Stimulated activated CD8-positive, alpha-beta memory T cell treated with anti-CD3 and anti-CD28 coated beads, Interleukin-12 subunit alpha, Interleukin-12 subunit beta, amount 100 ng/mL, for 24 hours (primary cell): ENCODE data around the gene INSRR.

ENCODE experiments used
- DNase-seq: peaks from one replicate; pipeline ENCODE4 v3.0.0-alpha.2; 2020; ENCODE audit errors: extremely low read depth

The INSRR gene

DNA sequence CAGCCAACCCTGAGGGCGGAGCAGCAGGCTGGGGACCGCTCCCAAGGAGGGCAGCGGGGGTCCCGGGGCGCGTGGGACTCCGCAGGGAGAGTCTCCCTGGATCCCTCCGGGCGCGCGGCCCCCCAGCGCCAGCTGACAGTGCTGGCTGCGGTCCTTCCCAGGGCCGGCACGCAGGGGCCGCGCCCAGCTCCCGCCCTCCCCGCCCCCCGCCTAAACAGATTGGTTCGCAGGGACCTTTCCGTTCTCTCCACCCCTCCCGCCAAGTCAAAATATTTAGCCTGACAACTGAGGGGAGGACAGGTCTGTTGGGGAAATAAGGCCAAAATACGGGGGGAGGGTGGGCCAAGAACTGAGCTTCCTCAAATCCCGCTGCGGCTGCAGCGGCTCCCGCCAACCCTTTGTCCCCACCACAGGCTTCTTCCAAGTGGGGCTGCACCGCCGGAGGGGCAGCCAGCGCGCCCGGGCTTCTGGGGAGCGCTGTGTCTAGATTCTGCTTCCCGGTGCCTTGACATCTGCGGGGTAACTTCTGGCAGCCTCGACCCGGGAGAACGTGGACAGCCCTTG lies at the start of gene INSRR:
INSRR (minus strand) TSS at position 159 of the 564 bp plus-strand sequence. CDS start 496 bp downstream, outside the sequence.
- no peak for DNase-seq

DNA sequence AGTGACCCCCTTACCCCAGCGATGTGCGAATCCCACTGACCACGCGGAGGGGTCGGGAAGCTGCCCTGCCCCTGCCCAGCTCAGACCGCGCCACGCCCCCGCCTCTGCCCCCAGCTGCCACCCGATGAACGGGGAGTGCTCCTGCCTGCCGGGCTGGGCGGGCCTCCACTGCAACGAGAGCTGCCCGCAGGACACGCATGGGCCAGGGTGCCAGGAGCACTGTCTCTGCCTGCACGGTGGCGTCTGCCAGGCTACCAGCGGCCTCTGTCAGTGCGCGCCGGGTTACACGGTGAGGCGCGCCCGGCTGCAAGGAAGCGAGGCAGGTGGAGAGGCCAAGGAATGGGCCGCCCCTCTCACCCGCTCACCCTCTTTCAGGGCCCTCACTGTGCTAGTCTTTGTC lies 49.6 kb upstream of the INSRR start:
- DNase-seq = no peak

DNA sequence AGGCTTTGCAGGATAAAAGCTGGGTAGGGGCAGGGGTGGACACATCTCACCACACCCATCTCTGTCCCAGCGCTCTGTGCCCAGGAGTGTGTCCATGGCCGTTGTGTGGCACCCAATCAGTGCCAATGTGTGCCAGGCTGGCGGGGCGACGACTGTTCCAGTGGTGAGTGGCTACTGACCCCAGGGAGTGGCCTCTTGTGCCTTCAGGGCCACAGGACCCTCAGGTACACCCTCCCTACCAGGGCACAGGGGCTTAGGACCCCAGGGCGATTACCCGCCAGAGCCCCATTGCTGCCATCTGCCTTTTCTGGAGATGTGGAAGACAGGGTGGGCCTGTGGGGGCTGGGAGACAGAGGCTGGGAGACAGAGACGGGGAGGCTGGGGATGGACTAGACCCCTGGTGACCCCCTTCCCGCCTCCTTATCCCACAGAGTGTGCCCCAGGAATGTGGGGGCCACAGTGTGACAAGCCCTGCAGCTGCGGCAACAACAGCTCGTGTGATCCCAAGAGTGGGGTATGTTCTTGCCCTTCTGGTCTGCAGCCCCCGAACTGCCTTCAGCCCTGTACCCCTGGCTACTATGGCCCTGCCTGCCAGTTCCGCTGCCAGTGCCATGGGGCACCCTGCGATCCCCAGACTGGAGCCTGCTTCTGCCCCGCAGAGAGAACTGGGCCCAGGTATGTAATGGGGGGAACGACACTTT lies 47.4 kb upstream of the INSRR start:
- no peak for DNase-seq

DNA sequence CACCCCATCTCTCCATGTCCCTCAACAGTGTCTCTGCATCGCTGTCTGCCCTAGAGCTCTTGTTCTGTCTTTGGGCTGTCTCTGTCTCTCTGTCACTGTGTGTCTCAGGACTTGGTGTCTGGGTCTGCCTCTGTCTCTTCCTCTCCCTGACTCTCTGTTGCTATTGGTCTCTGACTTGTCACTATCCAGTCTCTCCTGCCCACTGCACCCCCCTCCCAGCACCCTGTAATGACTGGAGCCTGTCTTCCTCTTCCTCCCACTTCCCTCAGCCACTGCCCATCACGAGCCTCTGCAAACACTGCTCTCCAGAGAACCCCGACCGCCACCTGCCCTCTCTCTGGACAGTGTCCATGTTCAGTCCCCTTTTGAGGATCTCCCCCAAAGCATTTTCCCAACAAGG lies 46.7 kb upstream of the INSRR start:
- DNase-seq = no peak

DNA sequence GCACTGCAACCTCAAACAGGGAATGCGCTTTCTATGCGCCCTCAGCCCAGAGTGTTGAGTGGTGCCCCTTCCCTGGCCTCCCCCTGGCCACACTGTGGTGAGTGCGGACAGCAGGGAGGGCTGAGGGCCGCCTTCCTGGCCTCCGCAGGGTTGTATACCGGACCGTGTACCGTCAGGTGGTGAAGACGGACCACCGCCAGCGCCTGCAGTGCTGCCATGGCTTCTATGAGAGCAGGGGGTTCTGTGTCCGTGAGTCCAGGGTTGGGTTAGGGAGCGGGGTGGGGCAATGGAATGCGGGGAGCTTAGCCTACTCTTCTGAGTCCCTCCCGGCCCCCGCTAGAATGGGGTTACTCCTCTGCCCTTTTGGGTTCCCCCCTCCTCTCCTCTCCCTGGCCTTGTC lies 46.3 kb upstream of the INSRR start:
- DNase-seq = no peak

DNA sequence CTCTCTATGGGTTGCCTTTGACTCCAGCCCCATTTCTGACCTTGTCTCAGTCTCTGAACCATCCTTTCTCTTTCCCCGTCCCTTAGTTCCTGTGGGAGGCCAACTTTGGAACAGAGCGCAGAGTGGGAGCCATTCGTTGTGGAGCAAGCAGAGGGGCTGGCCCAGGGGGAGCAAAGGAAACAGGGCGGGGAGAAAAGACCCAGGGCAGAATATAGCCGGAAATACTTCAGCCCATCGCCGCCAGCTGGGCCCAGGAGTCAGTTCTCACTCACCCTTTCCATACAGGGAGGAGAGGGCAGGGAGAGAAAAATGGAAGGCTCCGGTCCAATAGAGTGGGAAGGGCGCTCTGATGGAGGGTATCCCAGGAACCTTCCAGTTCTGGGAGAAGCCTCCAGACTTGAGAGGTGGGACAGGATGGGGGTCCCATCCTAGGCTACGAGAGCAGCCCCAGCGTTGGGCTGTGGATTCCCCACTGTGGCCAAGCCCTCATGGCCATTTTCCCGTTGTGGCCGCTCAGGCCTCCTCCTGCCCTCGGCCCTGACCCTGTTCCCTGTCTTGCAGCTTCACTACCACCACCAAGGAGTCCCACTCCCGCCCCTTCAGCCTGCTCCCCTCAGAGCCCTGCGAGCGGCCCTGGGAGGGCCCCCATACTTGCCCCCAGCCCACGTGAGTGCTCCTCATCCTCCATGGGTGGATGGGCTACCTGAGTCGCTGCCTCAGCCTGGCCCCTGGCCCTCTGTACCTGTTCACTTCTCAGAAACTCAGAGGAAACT lies 45.5 kb upstream of the INSRR start:
- DNase-seq = no peak

DNA sequence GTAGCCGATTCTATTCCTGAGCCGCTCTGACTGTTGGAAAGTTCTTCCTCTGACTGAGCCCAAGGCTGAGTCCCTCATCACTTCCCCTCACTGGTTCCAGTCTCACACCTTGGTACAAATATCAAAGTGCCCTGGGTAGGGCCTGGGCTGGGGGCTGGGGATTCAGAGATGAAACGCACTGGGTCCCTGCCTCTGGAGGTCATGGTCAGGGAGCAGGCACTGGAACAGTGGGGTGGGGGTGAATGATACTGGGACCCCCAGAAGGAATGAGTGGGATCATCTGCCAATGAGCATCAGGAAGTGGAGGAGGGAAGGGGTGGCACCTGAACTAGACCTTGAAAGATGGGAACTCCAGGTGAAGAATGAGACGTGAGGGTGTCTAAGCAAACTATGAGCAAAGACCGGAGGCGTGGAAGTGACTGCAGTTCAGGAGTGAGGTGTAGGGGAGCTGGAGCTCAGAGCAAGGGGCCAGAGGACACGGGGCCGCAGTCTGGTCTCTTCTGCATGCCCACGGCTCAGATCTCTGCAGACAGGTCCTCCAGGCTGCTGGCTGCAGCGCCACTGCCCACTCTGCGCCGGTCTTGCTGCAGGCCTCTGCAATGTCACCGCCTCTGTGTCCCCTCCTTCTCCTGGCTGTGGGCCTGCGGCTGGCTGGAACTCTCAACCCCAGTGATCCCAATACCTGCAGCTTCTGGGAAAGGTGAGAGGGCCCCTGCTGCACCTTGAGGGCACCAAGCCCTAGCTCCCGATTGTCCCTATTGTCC lies 44.6 kb upstream of the INSRR start:
- no peak for DNase-seq

DNA sequence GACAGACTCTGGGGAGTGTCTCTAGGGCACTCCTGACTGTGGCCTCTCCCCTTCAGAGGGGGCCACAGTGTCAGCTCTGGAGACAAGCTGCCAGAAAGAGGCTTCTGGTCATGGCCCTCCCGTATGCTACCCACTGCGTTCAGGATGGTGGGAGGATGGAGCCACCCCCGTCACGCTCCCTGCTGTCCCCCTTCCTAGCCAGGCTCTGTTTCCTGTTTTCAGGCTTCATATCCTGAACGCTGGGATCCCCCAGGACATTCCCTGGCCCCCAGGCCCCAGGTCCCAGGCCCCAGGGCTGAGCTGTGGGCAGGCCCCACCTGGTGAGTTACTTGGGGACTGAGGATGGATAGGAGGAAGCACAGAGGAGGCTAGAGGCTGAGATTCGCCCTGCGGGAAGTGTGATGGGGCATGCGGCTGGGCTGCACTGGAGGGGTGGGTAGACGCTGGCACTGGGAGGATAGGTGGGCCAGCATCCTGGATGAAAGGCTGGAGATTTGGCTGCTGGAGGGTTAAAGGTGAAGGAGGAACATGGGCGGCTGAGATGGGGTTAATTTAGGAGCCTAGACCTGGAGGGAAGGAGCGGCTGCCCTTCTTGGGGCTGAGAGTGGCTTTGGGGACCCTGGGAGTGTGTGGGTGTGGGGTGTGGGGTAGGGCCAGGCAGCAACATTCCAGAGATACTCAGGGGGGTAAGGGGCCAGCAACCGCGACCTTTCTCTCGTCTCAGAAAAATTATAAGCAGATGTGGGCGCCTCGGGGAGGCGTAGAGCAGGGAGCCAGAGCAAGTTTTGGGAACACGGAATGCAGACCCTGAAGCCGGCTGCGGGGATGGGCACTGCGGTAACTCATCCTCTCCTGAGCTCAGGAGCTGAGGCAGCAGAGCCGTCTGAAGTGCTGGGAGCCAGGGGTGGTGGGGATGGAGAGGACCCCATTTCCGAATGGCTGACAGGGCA lies 43.3 kb upstream of the INSRR start:
- no peak for DNase-seq

DNA sequence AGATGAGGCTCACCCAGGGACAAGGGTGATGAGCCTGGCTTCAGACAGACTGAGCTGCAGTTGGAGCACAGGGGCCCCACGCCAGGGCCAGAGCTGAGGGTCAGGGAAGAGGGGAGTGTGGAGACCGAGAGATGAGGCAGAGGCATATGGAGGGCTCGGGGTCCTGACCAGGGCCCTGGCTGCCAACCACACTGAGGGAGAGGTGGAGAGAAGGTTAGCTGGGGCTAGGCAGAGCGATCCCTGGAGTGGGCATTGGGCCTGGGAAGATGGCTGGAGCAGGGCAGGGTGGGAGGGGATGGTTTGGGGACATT lies 42.6 kb upstream of the INSRR start:
- DNase-seq = no peak

DNA sequence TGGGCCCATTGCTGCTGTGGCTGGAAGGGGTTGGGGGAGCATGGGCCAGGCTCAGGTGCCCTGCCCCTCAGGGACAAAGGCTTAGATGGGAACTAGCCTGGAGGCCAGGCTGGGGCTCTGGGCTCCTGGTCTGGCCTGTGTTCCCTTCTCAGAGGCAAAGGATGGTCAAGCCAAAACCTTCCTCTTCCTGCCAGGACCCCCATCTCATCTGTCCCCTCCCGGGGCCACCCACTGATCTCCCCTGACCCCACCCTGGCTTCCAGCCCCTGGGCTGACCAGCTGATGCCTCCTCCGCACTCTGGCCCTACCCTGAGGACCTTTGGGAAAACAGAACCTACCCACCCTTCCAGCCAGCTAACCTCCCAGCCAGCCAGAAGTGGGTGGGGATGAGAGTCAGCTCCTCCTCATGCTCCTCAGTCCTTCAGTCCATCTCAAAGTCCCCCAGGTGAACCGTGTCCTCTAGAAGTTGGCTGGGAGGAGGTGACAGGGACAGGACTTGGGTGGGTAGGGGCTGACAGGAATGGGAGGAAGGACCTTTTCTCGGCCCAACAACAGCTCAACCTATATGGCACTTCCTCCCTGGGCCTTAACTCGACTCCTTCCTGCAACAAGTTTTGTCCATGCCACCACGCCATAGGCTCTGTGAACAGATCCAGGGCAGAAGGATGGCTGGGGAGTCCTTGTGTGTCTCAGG lies 42.1 kb upstream of the INSRR start:
- DNase-seq = no peak

DNA sequence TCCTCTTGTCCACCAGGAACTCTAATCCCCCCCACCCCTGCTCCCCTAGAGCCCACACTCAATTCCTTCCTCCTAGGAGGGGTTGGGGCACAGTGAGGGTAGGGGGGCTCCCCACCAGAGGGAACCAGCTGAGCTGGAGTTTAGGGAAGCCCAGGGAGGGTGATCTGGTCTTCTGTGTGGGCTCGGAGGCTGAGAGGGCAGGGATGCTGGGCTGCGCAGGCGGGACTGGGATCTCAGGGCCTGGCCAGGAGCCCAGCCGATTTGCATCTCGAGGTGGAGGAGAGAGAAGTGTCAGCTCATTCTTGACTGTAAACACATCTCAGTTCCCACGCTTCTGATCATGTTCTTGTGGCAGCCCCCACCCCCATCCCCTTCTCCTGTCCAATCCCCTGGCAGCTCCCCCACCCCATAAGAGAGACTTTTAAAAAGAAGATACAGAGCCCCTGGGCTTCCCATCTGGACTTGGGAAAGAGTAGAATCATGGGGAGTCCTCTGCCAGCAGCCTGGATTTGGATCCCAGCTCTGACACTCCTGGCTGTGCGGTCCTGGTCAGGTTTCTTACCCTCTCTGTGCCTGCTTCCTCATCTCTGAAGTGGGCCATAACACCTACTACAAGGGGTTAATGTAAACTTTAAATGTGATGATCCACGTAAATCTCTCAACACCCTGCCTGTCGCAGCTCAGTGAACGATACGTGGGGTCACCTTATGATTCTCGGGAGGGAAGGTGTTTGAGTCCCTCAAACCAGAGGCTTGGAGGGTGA lies 41.2 kb upstream of the INSRR start:
- no peak for DNase-seq

DNA sequence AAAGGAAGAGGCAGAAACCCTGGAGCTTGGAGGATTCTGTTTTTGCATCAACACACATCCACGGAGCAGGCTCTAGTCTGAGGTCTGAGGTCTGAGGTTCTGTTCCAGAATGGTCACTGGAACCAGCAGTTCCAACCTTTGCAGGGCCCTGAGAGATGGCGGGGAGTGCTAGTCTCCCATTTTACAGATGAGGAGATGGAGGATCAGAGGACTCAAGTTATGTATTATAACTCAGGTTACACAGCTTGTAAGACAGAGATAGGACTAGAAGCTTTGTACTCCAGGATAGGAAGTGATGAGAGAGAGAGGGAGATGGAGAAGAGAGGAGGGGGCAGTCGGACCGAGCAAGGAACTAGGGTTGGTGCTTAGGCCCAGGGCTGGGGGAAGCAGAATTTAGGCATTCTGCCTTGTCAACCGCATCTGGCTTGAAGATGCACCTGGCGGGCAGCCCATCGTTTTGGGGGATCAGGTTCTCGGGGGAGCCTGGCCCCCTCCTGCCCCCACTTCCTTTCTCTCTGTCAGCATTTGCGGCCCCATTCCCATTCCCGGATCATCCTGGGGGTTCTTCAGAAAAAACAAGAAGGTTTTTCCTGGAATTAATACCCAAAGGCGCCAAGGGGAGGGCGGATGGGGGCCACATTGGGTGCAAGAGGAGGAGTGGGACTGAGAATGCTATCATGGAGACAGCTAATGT lies 40.2 kb upstream of the INSRR start:
- DNase-seq = no peak

DNA sequence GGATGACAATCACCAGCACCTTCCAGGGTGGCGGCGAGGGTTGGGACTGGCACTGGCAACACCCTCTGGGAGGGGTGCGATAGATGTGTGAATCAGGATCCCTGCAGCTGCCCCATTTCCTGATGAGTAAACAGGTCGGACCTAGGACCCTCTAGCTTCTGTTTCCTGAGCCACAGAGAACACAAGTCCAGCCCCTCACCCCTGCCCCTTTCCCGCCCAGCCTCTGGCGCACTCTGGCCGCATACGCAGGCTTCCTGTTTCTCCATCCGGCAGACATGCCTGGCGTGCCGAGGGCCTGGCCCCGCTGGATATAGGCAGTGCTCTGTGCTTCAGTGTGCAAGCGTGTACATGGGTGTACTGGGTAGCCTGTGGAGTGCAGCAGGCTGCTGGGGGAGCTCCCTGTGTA lies 39.2 kb upstream of the INSRR start:
- DNase-seq = no peak

DNA sequence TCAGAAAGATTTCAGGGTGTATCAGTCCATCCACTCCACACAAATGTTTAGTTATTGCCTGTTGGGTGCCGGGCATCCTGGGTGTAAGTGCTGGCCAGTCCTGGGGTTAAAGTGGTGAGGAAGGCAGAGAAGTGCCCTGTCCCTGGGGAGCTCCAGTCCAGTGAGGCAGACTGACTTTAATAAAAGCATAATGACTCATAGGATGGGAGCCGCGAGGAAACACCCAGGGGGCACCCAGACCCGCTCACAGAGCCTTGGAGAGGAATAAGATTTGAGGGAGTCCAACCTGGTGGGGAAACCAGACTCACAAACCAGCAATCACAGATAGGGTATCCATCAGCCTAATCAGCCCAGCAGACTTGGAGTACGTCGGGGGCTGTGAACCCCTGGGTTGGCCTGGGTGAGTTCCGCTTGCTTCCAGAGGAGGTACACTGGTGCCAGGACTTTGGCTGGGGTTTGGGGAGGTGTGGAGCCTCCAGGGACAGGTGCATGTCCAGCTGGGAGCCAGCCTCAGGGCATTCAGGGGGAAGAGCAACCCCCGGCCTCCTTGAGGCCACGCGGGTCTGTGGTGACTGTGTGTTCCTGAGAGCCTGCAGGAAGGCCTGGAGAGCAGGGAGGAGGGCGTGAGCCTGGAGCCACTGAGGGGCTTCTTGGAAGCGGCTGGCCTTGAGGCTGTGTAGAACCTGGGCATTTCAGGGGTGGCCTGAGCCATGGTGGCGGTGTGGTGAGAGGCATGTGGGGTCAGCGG lies 38.3 kb upstream of the INSRR start:
- no peak for DNase-seq

DNA sequence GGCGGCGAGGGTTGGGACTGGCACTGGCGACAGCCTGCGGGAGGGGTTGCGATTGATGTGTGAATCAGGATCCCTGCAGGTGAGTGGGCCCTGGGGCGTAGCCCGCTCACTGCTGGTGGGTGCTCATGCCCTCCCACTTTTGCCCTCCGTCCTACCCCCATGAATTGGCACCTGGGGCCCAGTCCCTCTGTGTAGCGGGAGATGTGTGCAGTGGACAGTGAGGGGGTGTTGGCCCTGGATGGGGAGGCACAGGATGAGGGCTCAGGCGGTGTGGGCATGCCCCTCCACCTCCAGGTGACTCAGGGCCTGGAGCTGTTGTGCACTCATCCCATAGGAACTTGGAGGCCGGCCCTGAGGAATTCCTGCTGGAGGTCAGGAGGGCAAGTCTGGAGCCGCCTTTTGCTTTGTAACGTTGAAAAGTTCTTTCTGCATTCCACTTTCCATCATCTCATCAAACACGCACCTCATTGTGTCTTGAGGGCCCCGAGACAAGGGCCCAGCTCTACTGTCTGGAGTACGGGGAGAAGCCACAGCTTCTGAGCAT lies 37.6 kb upstream of the INSRR start:
- no peak for DNase-seq

DNA sequence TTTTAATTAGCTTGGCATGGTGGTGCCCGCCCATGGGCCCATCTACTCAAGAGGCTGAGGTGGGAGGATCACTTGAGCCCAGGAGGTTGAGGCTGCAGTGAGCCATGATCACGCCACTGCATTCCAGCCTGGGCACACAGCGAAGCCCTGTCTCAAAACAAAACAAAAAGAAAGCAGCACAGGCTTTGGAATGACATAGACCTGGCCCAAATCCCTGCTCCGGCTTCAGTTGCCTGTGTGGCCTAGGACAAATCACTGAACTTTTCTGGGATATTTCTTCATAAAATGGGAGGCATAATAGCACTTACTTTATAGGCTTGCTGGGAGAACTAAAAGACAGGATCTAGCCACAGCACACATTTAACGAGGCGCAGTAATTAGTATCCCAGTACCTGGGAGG lies 37.0 kb upstream of the INSRR start:
- DNase-seq = no peak

DNA sequence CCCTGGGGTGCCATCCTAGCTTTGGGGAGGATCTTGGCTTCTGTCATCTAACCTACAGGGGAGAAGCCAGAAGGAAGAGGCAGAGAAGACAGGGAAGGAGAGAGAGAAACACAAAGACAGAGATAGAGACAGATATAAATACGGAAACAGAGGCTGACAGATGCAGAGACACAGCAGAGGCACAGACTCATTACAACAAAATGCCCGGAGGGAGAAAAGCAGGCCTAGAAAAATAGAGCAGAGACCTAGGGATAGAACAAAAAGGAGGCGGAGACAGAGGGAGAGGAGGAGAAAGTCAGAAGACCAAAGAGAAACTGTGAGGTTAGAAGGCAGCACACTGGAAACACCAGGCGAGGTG lies 36.5 kb upstream of the INSRR start:
- DNase-seq = no peak

DNA sequence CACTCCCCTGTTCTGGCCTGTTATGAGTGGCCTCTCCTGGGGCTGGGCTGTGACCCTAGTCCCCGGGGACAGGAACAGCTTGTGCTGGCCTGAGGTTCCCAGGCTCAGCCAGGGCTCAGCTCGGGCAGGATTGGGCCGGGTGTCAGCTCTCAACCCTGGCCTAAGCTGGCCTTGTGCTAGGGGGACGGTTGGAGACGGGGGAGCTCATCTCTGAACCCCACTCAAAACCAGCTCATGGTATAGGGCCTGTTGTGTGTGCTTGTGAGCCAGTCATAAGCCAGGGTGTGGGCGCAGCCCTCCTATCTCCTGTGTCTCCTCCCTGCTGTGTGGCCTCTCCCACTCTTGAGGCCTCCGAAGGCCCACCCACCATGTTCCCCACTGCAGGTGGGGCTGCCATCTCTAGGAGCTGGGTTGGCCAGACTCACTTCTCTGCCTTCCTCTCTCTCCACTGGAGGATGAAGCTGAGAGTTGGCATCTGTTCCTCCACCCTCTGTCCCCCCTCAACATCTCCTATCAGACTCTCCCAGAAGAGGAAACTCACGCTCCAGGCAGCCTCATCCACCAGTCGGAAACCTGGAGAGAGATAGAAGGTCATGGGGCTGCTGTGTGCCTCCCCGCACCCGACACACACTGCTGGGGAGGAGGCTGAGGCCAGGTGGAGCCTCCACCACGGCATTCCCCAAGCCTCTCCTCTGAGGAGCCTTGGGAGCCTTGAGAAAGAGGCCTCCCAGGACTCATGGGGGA lies 36.0 kb upstream of the INSRR start:
- no peak for DNase-seq
